HepG2 (cell line): ENCODE results near the gene SMPD3. TPM values are rescaled to one million over a fixed set of nuclear protein-coding genes. Genes with fewer than 3 reads are reported as not detected.

Source experiments
- ATAC-seq: fragments of 200-7000 bp; cut with Tn5 transposase; 3 replicates; pipeline ENCODE4 v1.9.1; 2020; ENCODE audit warnings: mild to moderate bottlenecking, moderate library complexity
- BruUV-seq: library from RNA; stranded (reverse); fragments of 400-500 nt; replicated peaks from 2 replicates; lab custom pipeline; 2021; lab: Mats Ljungman, UMichigan
- CTCF ChIA-PET: fragments of 300-600 bp; formaldehyde crosslinking; extraction: SDS; loops from one replicate; lab custom pipeline; 2021; ENCODE audit warnings: low total read pairs, inconsistent platforms, low intra/inter-chr PET ratio; lab: Yijun Ruan, JAX
- POLR2A ChIA-PET: fragments of 350-600 bp; sonication (Branson Sonifier 250); formaldehyde crosslinking; loops from one replicate; lab custom pipeline; 2020; ENCODE audit warnings: antibody characterized with exemption, inconsistent platforms; lab: Yijun Ruan, JAX
- DNase-seq: peaks from one replicate; pipeline ENCODE4 v3.0.0-alpha.2; 2015; ENCODE audit warnings: low spot score
- FAIRE-seq: peaks from 3 replicates; lab custom pipeline; 2011; peaks lifted over from hg19 to GRCh38; lab: Jason Lieb, UNC
- H2AFZ ChIP-seq: one replicate; pipeline ENCODE4 v1.6.1; 2011; ENCODE audit warnings: low read length, inconsistent platforms
- H3K27ac ChIP-seq: fragments of 300-600 bp; 3 replicates; pipeline ENCODE4 v1.8.0; 2011; ENCODE audit warnings: mixed run types, mild to moderate bottlenecking, mixed read lengths, low read length, inconsistent platforms; ENCODE audit not compliant: insufficient read depth; ENCODE audit errors: extremely low read length
- H3K27me3 ChIP-seq, 2 experiments: fragments of 200-600 bp in 1 of 2; 2 replicates in 1 of 2; 3 replicates in 1 of 2; pipeline versions ENCODE4 v1.6.0 to v1.8.0; 2011; ENCODE audit warnings: low read length in 2 of 2, mild to moderate bottlenecking in 2 of 2, moderate library complexity in 2 of 2, inconsistent platforms in 1 of 2; ENCODE audit not compliant: insufficient read depth in 2 of 2, control insufficient read depth in 1 of 2
- H3K36me3 ChIP-seq, 2 experiments: fragments of 200-600 bp in 1 of 2; replicated peaks in 1 of 2; 2 replicates in 1 of 2; 3 replicates in 1 of 2; pipeline versions ENCODE4 v1.5.1 to v1.8.0; 2011; ENCODE audit warnings: low read length in 2 of 2, inconsistent platforms in 1 of 2; ENCODE audit not compliant: insufficient read depth in 2 of 2, control insufficient read depth in 1 of 2
- H3K4me1 ChIP-seq: 2 replicates; pipeline ENCODE4 v1.5.1; 2012; ENCODE audit warnings: low read length, inconsistent platforms; ENCODE audit not compliant: insufficient read depth
- H3K4me2 ChIP-seq: 2 replicates; pipeline ENCODE4 v1.6.0; 2011; ENCODE audit warnings: low read depth, low read length, inconsistent platforms
- H3K4me3 ChIP-seq, 3 experiments: fragments of 200-600 bp in 1 of 3; sonication (generic), shearing (Covaris generic) in 1 of 3; replicated peaks in 1 of 3; 2 replicates each; pipeline ENCODE4 v1.5.1; 2011 to 2016; ENCODE audit warnings: low read length in 3 of 3, inconsistent platforms in 2 of 3, low read depth in 2 of 3, mild to moderate bottlenecking in 2 of 3, control low read depth in 1 of 3, mixed read lengths in 1 of 3; ENCODE audit not compliant: insufficient read depth in 1 of 3
- H3K79me2 ChIP-seq: one replicate; pipeline ENCODE4 v1.6.1; 2011; ENCODE audit warnings: low read length, inconsistent platforms; ENCODE audit not compliant: insufficient read depth
- H3K9ac ChIP-seq: 2 replicates; pipeline ENCODE4 v1.6.0; 2011; ENCODE audit warnings: mild to moderate bottlenecking, low read depth, low read length, inconsistent platforms; ENCODE audit not compliant: insufficient read depth
- H3K9me3 ChIP-seq: 2 replicates; pipeline ENCODE4 v1.5.1; 2012; ENCODE audit warnings: mild to moderate bottlenecking, low read length
- H4K20me1 ChIP-seq: 2 replicates; pipeline ENCODE4 v1.6.0; 2011; ENCODE audit warnings: inconsistent platforms, mild to moderate bottlenecking, low read length, moderate library complexity; ENCODE audit not compliant: insufficient read depth
- AHR ChIP-seq: IDR thresholded peaks from 2 replicates; pipeline ENCODE4 v1.6.1; 2018; ENCODE audit warnings: missing genetic modification reagents, missing compliant biosample characterization
- FIP1L1 ChIP-seq: fragments of 200-400 bp; formaldehyde crosslinking; IDR thresholded peaks from 2 replicates; pipeline ENCODE4 v1.6.1; 2018; ENCODE audit warnings: low read depth, mild to moderate bottlenecking, low read length, moderate library complexity, borderline replicate concordance; ENCODE audit not compliant: insufficient read depth
- KAT8 ChIP-seq: IDR thresholded peaks from 2 replicates; pipeline ENCODE4 v1.6.1; 2016; ENCODE audit warnings: missing genetic modification reagents, missing compliant biosample characterization
- MAFK ChIP-seq, 2 experiments: IDR thresholded peaks in 1 of 2; conservative IDR thresholded peaks in 1 of 2; 2 replicates each; pipeline ENCODE4 v1.6.1; 2011; ENCODE audit warnings: improper control_type of control experiment in 2 of 2, low read length in 2 of 2
- NPAS2 ChIP-seq: sonication (generic); formaldehyde crosslinking; IDR thresholded peaks from 2 replicates; pipeline ENCODE4 v1.8.0; 2022; ENCODE audit warnings: mild to moderate bottlenecking, missing genetic modification reagents, borderline replicate concordance
- NR2F1 ChIP-seq, 2 experiments: fragments of 450-650 bp in 1 of 2; formaldehyde crosslinking in 1 of 2; IDR thresholded peaks; 2 replicates each; pipeline versions ENCODE4 v1.5.0 to v1.6.1; 2016 to 2020; ENCODE audit warnings: mild to moderate bottlenecking in 1 of 2, missing compliant biosample characterization in 1 of 2, missing genetic modification reagents in 1 of 2, moderate library complexity in 1 of 2
- TOPORS ChIP-seq: sonication (generic); formaldehyde crosslinking; IDR thresholded peaks from 2 replicates; pipeline ENCODE4 v1.8.0; 2023; ENCODE audit warnings: mild to moderate bottlenecking, missing genetic modification reagents
- U2AF2 ChIP-seq: fragments of 200-400 bp; formaldehyde crosslinking; IDR thresholded peaks from 2 replicates; pipeline ENCODE4 v1.6.1; 2017; ENCODE audit warnings: low read depth, mild to moderate bottlenecking, low read length
- ZFYVE20 ChIP-seq: sonication (generic); formaldehyde crosslinking; IDR thresholded peaks from 2 replicates; pipeline ENCODE4 v1.8.0; 2023; ENCODE audit warnings: low read depth, mild to moderate bottlenecking, moderate library complexity, missing genetic modification reagents, borderline replicate concordance
- ZNF143 ChIP-seq: sonication (generic); formaldehyde crosslinking; IDR thresholded peaks from 2 replicates; pipeline ENCODE4 v1.4.0; 2020; ENCODE audit warnings: missing genetic modification reagents
- ZNF333 ChIP-seq: sonication (generic); formaldehyde crosslinking; IDR thresholded peaks from 2 replicates; pipeline ENCODE4 v1.4.0; 2020; ENCODE audit warnings: mild to moderate bottlenecking, missing genetic modification reagents, borderline replicate concordance
- ZNF761 ChIP-seq: sonication (generic); formaldehyde crosslinking; conservative IDR thresholded peaks from 2 replicates; pipeline ENCODE4 v1.4.0; 2020; ENCODE audit warnings: mild to moderate bottlenecking, missing genetic modification reagents
- ZSCAN29 ChIP-seq: sonication (generic); formaldehyde crosslinking; conservative IDR thresholded peaks from 2 replicates; pipeline ENCODE4 v1.4.0; 2020; ENCODE audit warnings: mild to moderate bottlenecking, missing genetic modification reagents
- WGBS: methylation state at CpG from one replicate; pipeline ENCODE4 v1.1.6; 2017; ENCODE audit warnings: low lambda C conversion rate; 5-methylcytosine and 5-hydroxymethylcytosine counted together
- in situ Hi-C: cut with HindIII; loops from 2 replicates; pipeline ENCODE4 v1.10.0; 2017; ENCODE audit warnings: low pct_unique_long_range_greater_than_20kb; ENCODE audit not compliant: extremely low pct_ligation_motif_present
- intact Hi-C: fragments of 100-400 bp; cut with micrococcal nuclease; formaldehyde crosslinking; loops from one replicate; pipeline ENCODE4 v1.10.0; 2022; ENCODE audit not compliant: unreplicated experiment
- polyA plus RNA-seq, 8 experiments: library from polyadenylated mRNA; depleted of rRNA in 3 of 8; stranded (reverse) in 7 of 8; unstranded in 1 of 8; fragments of >200 nt; fragmentation: Illumina TruSeq in 4 of 8; extraction: Trizol in 4 of 8; gene quantifications; 2 replicates each; pipeline versions ENCODE4 v1.2.1 to v1.2.3, GENCODE V29; 2011 to 2016; ENCODE audit warnings: low read depth in 4 of 8, missing spikeins in 1 of 8, mixed read lengths in 1 of 8; ENCODE audit not compliant: insufficient read depth in 1 of 8
- total RNA-seq, 5 experiments: library from RNA; depleted of rRNA; stranded (reverse); fragments of >200 nt; fragmentation: Illumina TruSeq; extraction: Trizol; gene quantifications; 2 replicates each; pipeline ENCODE4 v1.2.3, GENCODE V29; 2016; ENCODE audit warnings: low read depth in 1 of 5
- TF ChIP-seq, protein P1 (sequence below): sonication (generic); formaldehyde crosslinking; IDR thresholded peaks from 2 replicates; pipeline ENCODE4 v1.8.0; 2022; ENCODE audit warnings: mild to moderate bottlenecking, missing genetic modification reagents, borderline replicate concordance
- TF ChIP-seq, protein P2 (sequence below): IDR thresholded peaks from 2 replicates; pipeline ENCODE4 v1.6.1; 2016; ENCODE audit warnings: missing compliant biosample characterization, missing genetic modification reagents, borderline replicate concordance
- TF ChIP-seq, protein P3 (sequence below), 2 experiments: sonication (generic) in 1 of 2; formaldehyde crosslinking in 1 of 2; IDR thresholded peaks; 2 replicates each; pipeline versions ENCODE4 v1.4.0 to v1.6.1; 2018 to 2020; ENCODE audit warnings: missing genetic modification reagents in 2 of 2, borderline replicate concordance in 1 of 2, low read depth in 1 of 2, mild to moderate bottlenecking in 1 of 2, missing biosample characterization in 1 of 2

Gene SMPD3
- total and polyA plus RNA-seq, 2 of the 13 experiments (the other 11 are each of a cell fraction or from before 2014, with no cell fraction given): 0.07 to 0.32 TPM

DNA sequence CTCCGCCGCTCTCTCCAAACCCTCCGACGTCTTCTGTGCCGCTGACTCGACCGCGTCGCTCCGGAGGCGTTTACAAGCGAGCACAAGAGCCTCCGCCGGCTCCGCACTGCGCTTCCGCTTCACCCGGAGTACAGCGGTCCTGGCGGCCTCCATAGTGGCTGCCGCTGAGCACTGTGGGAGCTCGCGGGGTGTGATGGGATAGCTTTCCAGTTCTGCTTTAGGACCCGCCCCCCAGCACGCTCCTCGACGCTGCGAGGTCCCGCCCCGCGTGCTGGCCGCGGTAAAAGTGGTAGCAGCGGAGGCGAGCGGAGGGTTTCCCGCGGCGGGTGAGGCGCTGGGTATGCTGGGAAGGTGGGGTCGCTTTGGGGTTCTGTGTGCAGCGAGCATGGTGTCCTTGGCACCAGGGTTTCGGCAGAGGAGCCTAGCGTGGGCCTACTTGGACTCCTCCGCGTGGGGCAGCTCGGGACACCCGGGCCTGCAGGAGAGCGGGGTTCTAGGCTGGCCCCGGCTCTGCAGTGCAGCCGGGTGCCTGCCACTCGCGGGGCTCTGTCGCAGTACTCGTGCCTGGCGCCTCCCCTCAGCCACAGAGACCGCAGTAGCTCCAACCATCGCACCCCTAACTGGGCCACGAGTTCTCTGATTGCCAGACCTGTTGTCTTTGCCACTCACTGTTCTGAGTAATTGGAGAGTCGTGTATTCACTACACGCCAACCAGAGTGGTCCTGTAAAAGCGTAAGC, 137.4 kb downstream of the SMPD3 start, which contains the start of the genes PRMT7 and SLC7A6OS:
PRMT7 (plus strand) TSS at position 246 of the 738 bp plus-strand sequence. CDS start 4,961 bp downstream, outside the sequence.
SLC7A6OS (minus strand) TSS at position 173 of the 738 bp plus-strand sequence; CDS start at position 153, 20 bp downstream.
- FAIRE-seq (peak; percentile 57), DNase-seq (peak; percentile 90), ATAC-seq (peak; percentile 99)
- peaks cover 55% of the 10 kb centered on the region for H3K79me2 ChIP-seq
- peaks cover 4% of the 10 kb centered on the region; the same call in 1 of the 2 replicates for H4K20me1 ChIP-seq
- POLR2A ChIA-PET: interaction anchor here (0.8 to 2.6 kb wide), 30 partner anchors 9 to 231 kb away, joined by 3 to 89 read pairs (median 8); partner anchors contain the start of genes ESRP2, NFATC3, PLA2G15 and SLC7A6
- H3K27ac ChIP-seq: peak within 1 kb of the TSS; percentile 85
- no peaks in the 10 kb centered on the region for H3K9me3 ChIP-seq
- peak within 1 kb of the TSS; percentile 77 to 91 (median 90) for H3K4me3 ChIP-seq
- intact Hi-C loops: loop anchor here (1.0 kb wide), 2 partner anchors 17 to 46 kb away; no protein-coding TSS in a partner anchor
- H3K4me2 ChIP-seq: peak within 1 kb of the TSS; percentile 97
- under 1% methylated on average over 34 of the region's 62 CpGs for WGBS
- H3K9ac ChIP-seq: peak within 1 kb of the TSS; percentile 86
- CTCF ChIA-PET: interaction anchor here (1.7 kb wide), 1 partner anchor 47 kb away, joined by 4 read pairs; the partner anchor contains the start of gene SLC7A6
- H2AFZ ChIP-seq: peak within 1 kb of the TSS; percentile 45
- BruUV-seq: TSS peak; percentile 69
- H3K4me1 ChIP-seq: peaks cover 44% of the 10 kb centered on the region
- in situ Hi-C loops: no loop called here
- no peaks in the 10 kb centered on the region; a peak in 1 of 5 replicates for H3K27me3 ChIP-seq
- peaks cover 7 to 24% of the 10 kb centered on the region in 2 experiments for H3K36me3 ChIP-seq
- TF ChIP-seq FIP1L1 (no peak), NR2F1 (CRISPR knock-in tag; IDR thresholded peaks at IDR 0.05) (peak in 1 of 2 experiments; percentile 25; a peak in 1 of 4 replicates), TOPORS (peak; percentile 99), NPAS2 (CRISPR knock-in tag) (no peak), ZNF761 (CRISPR knock-in tag) (peak; percentile 98), U2AF2 (peak; percentile 79; the same call in 1 of the 2 replicates), MAFK (conservative IDR thresholded peaks at IDR 0.05 in 1 of 2, IDR thresholded peaks at IDR 0.05 in 1 of 2; ENCODE audit: low read length in 2 of 2) (no peak), ZNF333 (CRISPR knock-in tag) (peak; percentile 96), ZNF143 (CRISPR knock-in tag) (peak; percentile 99), ZFYVE20 (CRISPR knock-in tag) (peak; percentile 80; the same call in 1 of the 2 replicates), AHR (CRISPR knock-in tag) (peak; percentile 99), KAT8 (CRISPR knock-in tag) (peak; percentile 98), ZSCAN29 (no peak)
- TF ChIP-seq, protein P1, sequence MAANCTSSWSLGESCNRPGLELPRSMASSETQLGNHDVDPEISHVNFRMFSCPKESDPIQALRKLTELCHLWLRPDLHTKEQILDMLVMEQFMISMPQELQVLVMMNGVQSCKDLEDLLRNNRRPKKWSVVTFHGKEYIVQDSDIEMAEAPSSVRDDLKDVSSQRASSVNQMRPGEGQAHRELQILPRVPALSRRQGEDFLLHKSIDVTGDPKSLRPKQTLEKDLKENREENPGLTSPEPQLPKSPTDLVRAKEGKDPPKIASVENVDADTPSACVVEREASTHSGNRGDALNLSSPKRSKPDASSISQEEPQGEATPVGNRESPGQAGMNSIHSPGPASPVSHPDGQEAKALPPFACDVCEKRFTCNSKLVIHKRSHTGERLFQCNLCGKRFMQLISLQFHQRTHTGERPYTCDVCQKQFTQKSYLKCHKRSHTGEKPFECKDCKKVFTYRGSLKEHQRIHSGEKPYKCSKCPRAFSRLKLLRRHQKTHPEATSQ (CRISPR knock-in tag): peak; percentile 99
- TF ChIP-seq, protein P2, sequence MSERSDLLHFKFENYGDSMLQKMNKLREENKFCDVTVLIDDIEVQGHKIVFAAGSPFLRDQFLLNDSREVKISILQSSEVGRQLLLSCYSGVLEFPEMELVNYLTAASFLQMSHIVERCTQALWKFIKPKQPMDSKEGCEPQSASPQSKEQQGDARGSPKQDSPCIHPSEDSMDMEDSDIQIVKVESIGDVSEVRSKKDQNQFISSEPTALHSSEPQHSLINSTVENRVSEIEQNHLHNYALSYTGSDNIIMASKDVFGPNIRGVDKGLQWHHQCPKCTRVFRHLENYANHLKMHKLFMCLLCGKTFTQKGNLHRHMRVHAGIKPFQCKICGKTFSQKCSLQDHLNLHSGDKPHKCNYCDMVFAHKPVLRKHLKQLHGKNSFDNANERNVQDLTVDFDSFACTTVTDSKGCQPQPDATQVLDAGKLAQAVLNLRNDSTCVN: peak; percentile 97
- TF ChIP-seq, protein P3, sequence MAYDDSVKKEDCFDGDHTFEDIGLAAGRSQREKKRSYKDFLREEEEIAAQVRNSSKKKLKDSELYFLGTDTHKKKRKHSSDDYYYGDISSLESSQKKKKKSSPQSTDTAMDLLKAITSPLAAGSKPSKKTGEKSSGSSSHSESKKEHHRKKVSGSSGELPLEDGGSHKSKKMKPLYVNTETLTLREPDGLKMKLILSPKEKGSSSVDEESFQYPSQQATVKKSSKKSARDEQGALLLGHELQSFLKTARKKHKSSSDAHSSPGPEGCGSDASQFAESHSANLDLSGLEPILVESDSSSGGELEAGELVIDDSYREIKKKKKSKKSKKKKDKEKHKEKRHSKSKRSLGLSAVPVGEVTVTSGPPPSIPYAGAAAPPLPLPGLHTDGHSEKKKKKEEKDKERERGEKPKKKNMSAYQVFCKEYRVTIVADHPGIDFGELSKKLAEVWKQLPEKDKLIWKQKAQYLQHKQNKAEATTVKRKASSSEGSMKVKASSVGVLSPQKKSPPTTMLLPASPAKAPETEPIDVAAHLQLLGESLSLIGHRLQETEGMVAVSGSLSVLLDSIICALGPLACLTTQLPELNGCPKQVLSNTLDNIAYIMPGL (CRISPR knock-in tag; IDR thresholded peaks at IDR 0.05; ENCODE audit: borderline replicate concordance in 1 of 2, low read depth in 1 of 2): peak; percentile 95 to 99
